Left lung (tissue), 10 donors: Measurements from ENCODE around the gene KDM2A. TPM values are rescaled to one million over a fixed set of nuclear protein-coding genes. Genes with fewer than 3 reads are reported as not detected.

Source experiments
- ATAC-seq: fragments of 200-7000 bp; cut with Tn5 transposase; one replicate; pipeline ENCODE4 v1.9.1; 2020; ENCODE audit warnings: moderate library complexity
- DNase-seq, 4 donors: peaks; one replicate each; pipeline ENCODE4 v3.0.0-alpha.2; 2013 to 2020
- H3K27ac ChIP-seq, 2 donors: fragments of 200-600 bp; sonication (generic) in 1 of 2; one replicate each; pipeline versions ENCODE4 v1.5.0 to v1.8.0; 2020 to 2021
- H3K27me3 ChIP-seq, 2 donors: fragments of 200-600 bp; sonication (generic) in 1 of 2; one replicate each; pipeline versions ENCODE4 v1.5.0 to v1.8.0; 2020 to 2021
- H3K36me3 ChIP-seq, 2 donors: fragments of 200-600 bp; sonication (generic) in 1 of 2; one replicate each; pipeline versions ENCODE4 v1.5.0 to v1.8.0; 2020 to 2021
- H3K4me1 ChIP-seq, 2 donors: fragments of 200-600 bp; one replicate each; pipeline ENCODE4 v1.8.0; 2021
- H3K4me3 ChIP-seq, 2 donors: fragments of 200-600 bp; sonication (generic) in 1 of 2; one replicate each; pipeline versions ENCODE4 v1.5.0 to v1.8.0; 2020 to 2021; ENCODE audit warnings: mild to moderate bottlenecking in 1 of 2
- H3K9me3 ChIP-seq, 2 donors: fragments of 200-600 bp; sonication (generic) in 1 of 2; one replicate each; pipeline versions ENCODE4 v1.5.0 to v1.8.0; 2020 to 2021
- CTCF ChIP-seq, 2 donors: fragments of 200-600 bp; sonication (generic) in 1 of 2; IDR thresholded peaks; one replicate each; pipeline versions ENCODE4 v1.5.0 to v1.8.0; 2021; ENCODE audit warnings: antibody characterized with exemption in 2 of 2
- intact Hi-C, 2 donors: fragments of 100-400 bp; cut with DNase I; formaldehyde crosslinking; loops; one replicate each; pipeline versions ENCODE4 v1.11.2 to v1.14.2; 2022
- polyA plus RNA-seq, 6 donors: library from polyadenylated mRNA; unstranded; fragments of 120-200 nt; gene quantifications; one replicate each; pipeline ENCODE4 v1.2.1, GENCODE V29; 2013; ENCODE audit not compliant: insufficient read length in 6 of 6
- total RNA-seq, 2 donors: library from RNA; stranded (reverse); fragmentation: NEBNext Ultra II Directional; extraction: Animal tissue kit (Norgen Biotek cat#: 25700); gene quantifications; one replicate each; pipeline ENCODE4 v1.2.1, GENCODE V29; 2021
- donor health status: DM: no; HTN: yes; CAD: no.
- donor health status: DM: no; HTN: no; CAD: no.

Gene KDM2A
- total and polyA plus RNA-seq, 8 donors: 71.0 to 87.0 (median 80.3) TPM

GRCh38 chr11:67289226-67289650 lies 170.2 kb downstream of the KDM2A start, which contains the start of gene ANKRD13D:
Gene ANKRD13D, plus strand, starts transcription at chr11:67289303. Its CDS starts 158 bp downstream, at chr11:67289461.
- H3K9me3 ChIP-seq: no peaks in the 10 kb centered on the region
- H3K36me3 ChIP-seq: peaks cover 0 to 64% of the 10 kb centered on the region in 2 donors
- intact Hi-C loops: no loop called here
- peaks cover 11 to 86% of the 10 kb centered on the region in 2 donors for H3K4me1 ChIP-seq
- H3K27ac ChIP-seq: peak within 1 kb of the TSS; percentile 92 to 100
- H3K27me3 ChIP-seq: no peaks in the 10 kb centered on the region
- peak within 1 kb of the TSS; percentile 81 to 89 for H3K4me3 ChIP-seq
- ATAC-seq (no peak), DNase-seq (peak in 1 of 4 donors; percentile 55)
- no peak for TF ChIP-seq CTCF (IDR thresholded peaks at IDR 0.05)

GRCh38 chr11:67289651-67290479 lies 170.8 kb downstream of the KDM2A start:
- Histone ChIP-seq H3K27me3 (no peaks in the 10 kb centered on the region), H3K9me3 (no peaks in the 10 kb centered on the region), H3K27ac (peak overlapping the region; percentile 70 to 100), H3K4me3 (peak overlapping the region; percentile 67 to 89), H3K4me1 (peaks cover 11 to 80% of the 10 kb centered on the region in 2 donors), H3K36me3 (peaks cover 0 to 64% of the 10 kb centered on the region in 2 donors)
- DNase-seq: peak in 2 of 4 donors; percentile 63 to 90
- intact Hi-C loops: no loop called here
- peak; percentile 1 for ATAC-seq
- TF ChIP-seq CTCF (IDR thresholded peaks at IDR 0.05): no peak

GRCh38 chr11:67290801-67291200 lies 171.7 kb downstream of the KDM2A start:
- peaks cover 11 to 71% of the 10 kb centered on the region in 2 donors for H3K4me1 ChIP-seq
- DNase-seq (peak in 2 of 4 donors; percentile 33 to 54), ATAC-seq (no peak)
- peak overlapping the region in 1 of 2 donors; percentile 100 for H3K27ac ChIP-seq
- H3K36me3 ChIP-seq: peaks cover 0 to 64% of the 10 kb centered on the region in 2 donors
- intact Hi-C loops: no loop called here
- no peak for TF ChIP-seq CTCF (IDR thresholded peaks at IDR 0.05)
- H3K4me3 ChIP-seq: peak overlapping the region in 1 of 2 donors; percentile 89
- peaks cover 0 to 5% of the 10 kb centered on the region in 2 donors for H3K9me3 ChIP-seq
- H3K27me3 ChIP-seq: no peaks in the 10 kb centered on the region

DNA sequence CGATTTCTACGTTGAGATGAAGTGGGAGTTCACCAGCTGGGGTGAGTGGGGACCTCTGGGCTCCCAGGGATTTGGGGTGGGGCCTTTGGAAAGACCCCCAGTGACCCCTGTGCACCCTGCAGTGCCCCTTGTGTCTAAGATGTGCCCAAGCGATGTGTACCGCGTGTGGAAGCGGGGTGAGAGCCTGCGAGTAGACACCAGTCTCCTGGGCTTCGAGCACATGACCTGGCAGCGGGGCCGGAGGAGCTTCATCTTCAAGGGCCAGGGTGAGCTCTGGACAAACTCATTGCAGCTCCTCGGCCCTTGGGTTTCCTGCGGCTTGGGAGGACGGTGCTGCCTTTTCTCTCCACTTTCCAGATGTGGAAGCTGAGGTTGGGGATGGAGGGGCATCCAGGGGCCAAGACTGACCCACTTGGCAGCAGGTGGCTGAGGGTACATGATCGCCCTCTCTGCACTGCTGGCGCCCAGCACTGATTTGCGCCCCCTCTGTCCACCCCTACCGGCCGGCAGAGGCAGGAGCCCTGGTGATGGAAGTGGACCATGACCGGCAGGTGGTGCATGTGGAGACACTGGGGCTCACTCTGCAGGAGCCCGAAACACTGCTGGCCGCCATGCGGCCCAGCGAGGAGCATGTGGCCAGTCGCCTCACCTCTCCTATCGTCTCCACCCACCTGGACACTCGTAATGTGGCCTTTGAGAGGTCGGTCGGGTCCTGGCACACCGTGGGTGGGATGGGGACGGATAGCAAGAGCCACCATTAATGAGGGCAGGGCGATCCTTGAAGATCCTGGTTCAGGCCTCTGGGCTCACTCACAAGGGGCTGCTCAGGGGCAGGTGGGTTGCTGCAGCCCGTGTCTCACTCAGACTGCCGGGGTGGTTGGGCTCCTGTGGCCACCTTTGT lies 172.7 kb downstream of the KDM2A start:
- peaks cover 0 to 7% of the 10 kb centered on the region in 2 donors for H3K9me3 ChIP-seq
- no peak for TF ChIP-seq CTCF (IDR thresholded peaks at IDR 0.05)
- H3K4me3 ChIP-seq: no peak overlapping the region
- H3K4me1 ChIP-seq: peaks cover 11 to 62% of the 10 kb centered on the region in 2 donors
- no peak for ATAC-seq
- peak overlapping the region in 1 of 2 donors; percentile 1 for H3K27ac ChIP-seq
- peak in 1 of 4 donors; percentile 73 for DNase-seq
- no peaks in the 10 kb centered on the region for H3K27me3 ChIP-seq
- intact Hi-C loops: no loop called here
- peaks cover 0 to 61% of the 10 kb centered on the region in 2 donors for H3K36me3 ChIP-seq
